ENCODE data around the gene DENND6B.

GRCh38 chr22:50280022-50280707 lies 46.6 kb downstream of the DENND6B start:
- TF ChIP-seq, protein P1, sequence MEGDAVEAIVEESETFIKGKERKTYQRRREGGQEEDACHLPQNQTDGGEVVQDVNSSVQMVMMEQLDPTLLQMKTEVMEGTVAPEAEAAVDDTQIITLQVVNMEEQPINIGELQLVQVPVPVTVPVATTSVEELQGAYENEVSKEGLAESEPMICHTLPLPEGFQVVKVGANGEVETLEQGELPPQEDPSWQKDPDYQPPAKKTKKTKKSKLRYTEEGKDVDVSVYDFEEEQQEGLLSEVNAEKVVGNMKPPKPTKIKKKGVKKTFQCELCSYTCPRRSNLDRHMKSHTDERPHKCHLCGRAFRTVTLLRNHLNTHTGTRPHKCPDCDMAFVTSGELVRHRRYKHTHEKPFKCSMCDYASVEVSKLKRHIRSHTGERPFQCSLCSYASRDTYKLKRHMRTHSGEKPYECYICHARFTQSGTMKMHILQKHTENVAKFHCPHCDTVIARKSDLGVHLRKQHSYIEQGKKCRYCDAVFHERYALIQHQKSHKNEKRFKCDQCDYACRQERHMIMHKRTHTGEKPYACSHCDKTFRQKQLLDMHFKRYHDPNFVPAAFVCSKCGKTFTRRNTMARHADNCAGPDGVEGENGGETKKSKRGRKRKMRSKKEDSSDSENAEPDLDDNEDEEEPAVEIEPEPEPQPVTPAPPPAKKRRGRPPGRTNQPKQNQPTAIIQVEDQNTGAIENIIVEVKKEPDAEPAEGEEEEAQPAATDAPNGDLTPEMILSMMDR (IDR thresholded peaks at IDR 0.05; ENCODE audit: low read depth, low read length), result no peak
- TF ChIP-seq EZH2phosphoT487 (IDR thresholded peaks at IDR 0.05; ENCODE audit: low read depth), result no peak
